HepG2 (cell line): ENCODE data around the gene SLC25A33. TPM values are rescaled to one million over a fixed set of nuclear protein-coding genes. Genes with fewer than 3 reads are reported as not detected.

ENCODE experiments used
- ATAC-seq: fragments of 200-7000 bp; cut with Tn5 transposase; 3 replicates; pipeline ENCODE4 v1.9.1; 2020; ENCODE audit warnings: mild to moderate bottlenecking, moderate library complexity
- BruUV-seq: library from RNA; stranded (reverse); fragments of 400-500 nt; replicated peaks from 2 replicates; lab custom pipeline; 2021; lab: Mats Ljungman, UMichigan
- CTCF ChIA-PET: fragments of 300-600 bp; formaldehyde crosslinking; extraction: SDS; loops from one replicate; lab custom pipeline; 2021; ENCODE audit warnings: low total read pairs, inconsistent platforms, low intra/inter-chr PET ratio; lab: Yijun Ruan, JAX
- POLR2A ChIA-PET: fragments of 350-600 bp; sonication (Branson Sonifier 250); formaldehyde crosslinking; loops from one replicate; lab custom pipeline; 2020; ENCODE audit warnings: antibody characterized with exemption, inconsistent platforms; lab: Yijun Ruan, JAX
- DNase-seq: peaks from one replicate; pipeline ENCODE4 v3.0.0-alpha.2; 2015; ENCODE audit warnings: low spot score
- FAIRE-seq: peaks from 3 replicates; lab custom pipeline; 2011; peaks lifted over from hg19 to GRCh38; lab: Jason Lieb, UNC
- H2AFZ ChIP-seq: one replicate; pipeline ENCODE4 v1.6.1; 2011; ENCODE audit warnings: low read length, inconsistent platforms
- H3K27ac ChIP-seq: fragments of 300-600 bp; 3 replicates; pipeline ENCODE4 v1.8.0; 2011; ENCODE audit warnings: mixed run types, mild to moderate bottlenecking, mixed read lengths, low read length, inconsistent platforms; ENCODE audit not compliant: insufficient read depth; ENCODE audit errors: extremely low read length
- H3K27me3 ChIP-seq, 2 experiments: fragments of 200-600 bp in 1 of 2; 2 replicates in 1 of 2; 3 replicates in 1 of 2; pipeline versions ENCODE4 v1.6.0 to v1.8.0; 2011; ENCODE audit warnings: low read length in 2 of 2, mild to moderate bottlenecking in 2 of 2, moderate library complexity in 2 of 2, inconsistent platforms in 1 of 2; ENCODE audit not compliant: insufficient read depth in 2 of 2, control insufficient read depth in 1 of 2
- H3K36me3 ChIP-seq, 2 experiments: fragments of 200-600 bp in 1 of 2; replicated peaks in 1 of 2; 2 replicates in 1 of 2; 3 replicates in 1 of 2; pipeline versions ENCODE4 v1.5.1 to v1.8.0; 2011; ENCODE audit warnings: low read length in 2 of 2, inconsistent platforms in 1 of 2; ENCODE audit not compliant: insufficient read depth in 2 of 2, control insufficient read depth in 1 of 2
- H3K4me1 ChIP-seq: 2 replicates; pipeline ENCODE4 v1.5.1; 2012; ENCODE audit warnings: low read length, inconsistent platforms; ENCODE audit not compliant: insufficient read depth
- H3K4me2 ChIP-seq: 2 replicates; pipeline ENCODE4 v1.6.0; 2011; ENCODE audit warnings: low read depth, low read length, inconsistent platforms
- H3K4me3 ChIP-seq, 3 experiments: fragments of 200-600 bp in 1 of 3; sonication (generic), shearing (Covaris generic) in 1 of 3; replicated peaks in 1 of 3; 2 replicates each; pipeline ENCODE4 v1.5.1; 2011 to 2016; ENCODE audit warnings: low read length in 3 of 3, inconsistent platforms in 2 of 3, low read depth in 2 of 3, mild to moderate bottlenecking in 2 of 3, control low read depth in 1 of 3, mixed read lengths in 1 of 3; ENCODE audit not compliant: insufficient read depth in 1 of 3
- H3K79me2 ChIP-seq: one replicate; pipeline ENCODE4 v1.6.1; 2011; ENCODE audit warnings: low read length, inconsistent platforms; ENCODE audit not compliant: insufficient read depth
- H3K9ac ChIP-seq: 2 replicates; pipeline ENCODE4 v1.6.0; 2011; ENCODE audit warnings: mild to moderate bottlenecking, low read depth, low read length, inconsistent platforms; ENCODE audit not compliant: insufficient read depth
- H3K9me3 ChIP-seq: 2 replicates; pipeline ENCODE4 v1.5.1; 2012; ENCODE audit warnings: mild to moderate bottlenecking, low read length
- H4K20me1 ChIP-seq: 2 replicates; pipeline ENCODE4 v1.6.0; 2011; ENCODE audit warnings: inconsistent platforms, mild to moderate bottlenecking, low read length, moderate library complexity; ENCODE audit not compliant: insufficient read depth
- ERF ChIP-seq: IDR thresholded peaks from 2 replicates; pipeline ENCODE4 v1.6.1; 2018; ENCODE audit warnings: missing biosample characterization, missing genetic modification reagents
- FLYWCH1 ChIP-seq: sonication (generic); formaldehyde crosslinking; IDR thresholded peaks from 2 replicates; pipeline ENCODE4 v1.8.1; 2023; ENCODE audit warnings: mild to moderate bottlenecking, missing genetic modification reagents
- FOXC1 ChIP-seq: sonication (generic); formaldehyde crosslinking; IDR thresholded peaks from 2 replicates; pipeline ENCODE4 v1.8.0; 2022; ENCODE audit warnings: mild to moderate bottlenecking, missing genetic modification reagents, borderline replicate concordance
- HHEX ChIP-seq: IDR thresholded peaks from 2 replicates; pipeline ENCODE4 v1.6.1; 2016; ENCODE audit warnings: control low read depth
- MLX ChIP-seq: IDR thresholded peaks from 2 replicates; pipeline ENCODE4 v1.6.1; 2016
- NFKBIZ ChIP-seq: IDR thresholded peaks from 2 replicates; pipeline ENCODE4 v1.6.1; 2018; ENCODE audit warnings: missing genetic modification reagents, missing compliant biosample characterization
- NKX3-1 ChIP-seq: sonication (generic); formaldehyde crosslinking; IDR thresholded peaks from 2 replicates; pipeline ENCODE4 v1.5.0; 2020; ENCODE audit warnings: missing genetic modification reagents
- SYNCRIP ChIP-seq: fragments of 200-400 bp; formaldehyde crosslinking; IDR thresholded peaks from 2 replicates; pipeline ENCODE4 v1.6.1; 2018; ENCODE audit warnings: mild to moderate bottlenecking, low read depth, low read length; ENCODE audit not compliant: insufficient read depth
- THAP9 ChIP-seq: sonication (generic); formaldehyde crosslinking; IDR thresholded peaks from 2 replicates; pipeline ENCODE4; 2020; ENCODE audit warnings: missing genetic modification reagents, mild to moderate bottlenecking, borderline replicate concordance
- YY1 ChIP-seq: IDR thresholded peaks from 2 replicates; pipeline ENCODE4 v1.6.1; 2011; ENCODE audit warnings: low read length, low read depth, moderate library complexity, mild to moderate bottlenecking; ENCODE audit not compliant: insufficient read depth, insufficient replicate concordance
- ZFP37 ChIP-seq: sonication (generic); formaldehyde crosslinking; IDR thresholded peaks from 2 replicates; pipeline ENCODE4 v1.4.0; 2020; ENCODE audit warnings: missing genetic modification reagents, borderline replicate concordance
- ZHX1 ChIP-seq: sonication (generic); formaldehyde crosslinking; IDR thresholded peaks from 2 replicates; pipeline ENCODE4 v1.8.1; 2022; ENCODE audit warnings: low read depth, mild to moderate bottlenecking, missing genetic modification reagents
- ZMYM4 ChIP-seq: sonication (generic); formaldehyde crosslinking; IDR thresholded peaks from 2 replicates; pipeline ENCODE4 v1.8.1; 2023; ENCODE audit warnings: mild to moderate bottlenecking, missing genetic modification reagents
- ZNF136 ChIP-seq: sonication (generic); formaldehyde crosslinking; IDR thresholded peaks from 2 replicates; pipeline ENCODE4 v1.8.1; 2022; ENCODE audit warnings: low read depth, mild to moderate bottlenecking, moderate library complexity, missing genetic modification reagents
- WGBS: methylation state at CpG from one replicate; pipeline ENCODE4 v1.1.6; 2017; ENCODE audit warnings: low lambda C conversion rate; 5-methylcytosine and 5-hydroxymethylcytosine counted together
- in situ Hi-C: cut with HindIII; loops from 2 replicates; pipeline ENCODE4 v1.10.0; 2017; ENCODE audit warnings: low pct_unique_long_range_greater_than_20kb; ENCODE audit not compliant: extremely low pct_ligation_motif_present
- intact Hi-C: fragments of 100-400 bp; cut with micrococcal nuclease; formaldehyde crosslinking; loops from one replicate; pipeline ENCODE4 v1.10.0; 2022; ENCODE audit not compliant: unreplicated experiment
- polyA plus RNA-seq, 8 experiments: library from polyadenylated mRNA; depleted of rRNA in 3 of 8; stranded (reverse) in 7 of 8; unstranded in 1 of 8; fragments of >200 nt; fragmentation: Illumina TruSeq in 4 of 8; extraction: Trizol in 4 of 8; gene quantifications; 2 replicates each; pipeline versions ENCODE4 v1.2.1 to v1.2.3, GENCODE V29; 2011 to 2016; ENCODE audit warnings: low read depth in 4 of 8, missing spikeins in 1 of 8, mixed read lengths in 1 of 8; ENCODE audit not compliant: insufficient read depth in 1 of 8
- total RNA-seq, 5 experiments: library from RNA; depleted of rRNA; stranded (reverse); fragments of >200 nt; fragmentation: Illumina TruSeq; extraction: Trizol; gene quantifications; 2 replicates each; pipeline ENCODE4 v1.2.3, GENCODE V29; 2016; ENCODE audit warnings: low read depth in 1 of 5

The SLC25A33 gene
- total and polyA plus RNA-seq, 2 of the 13 experiments (the other 11 are each of a cell fraction or from before 2014, with no cell fraction given), result 15.4 to 50.3 TPM

- TF ChIP-seq ERF (CRISPR knock-in tag) (peak; percentile 31; the same call in 1 of the 2 replicates), ZMYM4 (CRISPR knock-in tag) (peak; percentile 41; the same call in 1 of the 2 replicates)
Observed at GRCh38 chr1:9490605-9491339, 48.5 kb upstream of the SLC25A33 start (continued).

- DNase-seq (no peak), ATAC-seq (no peak)
- H3K27ac ChIP-seq, result no peak overlapping the region
- intact Hi-C loops, result no loop called here
- H3K27me3 ChIP-seq, result no peaks in the 10 kb centered on the region; a peak in 1 of 5 replicates
- no peaks in the 10 kb centered on the region for H4K20me1 ChIP-seq
- no peaks in the 10 kb centered on the region for H3K79me2 ChIP-seq
- H3K9ac ChIP-seq, result no peak overlapping the region
- CTCF ChIA-PET, result no interaction called here
- no peak overlapping the region for H3K4me2 ChIP-seq
- peaks cover 44% of the 10 kb centered on the region for H3K4me1 ChIP-seq
- no peak overlapping the region for H3K4me3 ChIP-seq
- WGBS, result 75% methylated on average over 6 of the region's 6 CpGs
- POLR2A ChIA-PET, result no interaction called here
- H2AFZ ChIP-seq, result no peak overlapping the region
- H3K9me3 ChIP-seq, result no peaks in the 10 kb centered on the region
- no peak for TF ChIP-seq ZHX1
- no peak for TF ChIP-seq NFKBIZ (CRISPR knock-in tag)
- no peak for TF ChIP-seq ZNF136
- TF ChIP-seq NKX3-1 (CRISPR knock-in tag), result no peak
- TF ChIP-seq MLX, result no peak
- TF ChIP-seq THAP9 (CRISPR knock-in tag), result no peak
- no peak for TF ChIP-seq YY1
- TF ChIP-seq HHEX (CRISPR knock-in tag), result no peak
- no peak for TF ChIP-seq FOXC1 (CRISPR knock-in tag)
- no peak for TF ChIP-seq SYNCRIP
- TF ChIP-seq FLYWCH1 (CRISPR knock-in tag), result no peak
- no peak for TF ChIP-seq ZFP37 (CRISPR knock-in tag)
- TF ChIP-seq, all 625 proteins: peak for 0
- no peak for FAIRE-seq
- no TSS peak for BruUV-seq
- H3K36me3 ChIP-seq, result no peaks in the 10 kb centered on the region
- in situ Hi-C loops, result no loop called here
Observed at GRCh38 chr1:9493326-9493725, 45.9 kb upstream of the SLC25A33 start.
